ENCODE data around the gene CLIC1.
"Not testable (repeated sequence)": the region's sequence is repeated elsewhere in the genome, so short reads cannot be mapped to it uniquely, and the experiment has no call there.

The CLIC1 gene

DNA sequence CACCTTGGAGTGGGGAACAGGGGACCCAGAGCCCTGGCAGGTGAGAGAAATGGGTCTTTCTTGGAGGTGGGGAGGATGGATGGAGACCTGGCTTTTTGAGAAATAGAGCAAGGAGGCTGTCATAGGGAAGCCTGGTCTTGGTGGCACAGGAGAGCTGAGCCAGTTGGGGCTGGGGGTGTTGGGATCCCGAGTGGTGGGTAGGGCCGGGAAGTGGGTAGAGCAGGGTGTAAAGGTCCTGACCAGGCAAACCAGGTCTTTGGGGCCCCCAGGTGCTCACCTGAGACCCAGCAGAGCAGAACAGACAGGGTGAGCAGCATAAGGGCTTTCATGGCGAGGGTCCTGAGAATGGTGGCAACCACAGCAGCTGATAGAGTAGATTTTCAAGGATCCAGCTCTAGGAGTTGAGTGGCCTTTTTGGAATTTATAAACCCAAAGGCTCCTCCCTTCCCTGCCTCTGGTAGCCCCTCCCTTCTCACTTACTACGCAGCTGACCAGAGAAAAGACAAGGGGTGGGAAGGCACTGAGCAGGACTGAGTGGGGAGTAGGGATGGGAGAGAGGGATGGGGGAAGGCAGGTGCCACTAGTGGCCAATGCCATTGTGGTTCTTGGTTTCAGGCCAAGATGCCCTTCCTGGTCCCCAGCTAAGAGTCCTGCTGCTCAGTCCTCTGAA lies 14.8 kb downstream of the CLIC1 start, which contains the start of gene LY6G6C:
LY6G6C (minus strand) TSS at position 396 of the 670 bp plus-strand sequence; CDS start at position 329, 67 bp downstream.
- DNase-seq = no peak

DNA sequence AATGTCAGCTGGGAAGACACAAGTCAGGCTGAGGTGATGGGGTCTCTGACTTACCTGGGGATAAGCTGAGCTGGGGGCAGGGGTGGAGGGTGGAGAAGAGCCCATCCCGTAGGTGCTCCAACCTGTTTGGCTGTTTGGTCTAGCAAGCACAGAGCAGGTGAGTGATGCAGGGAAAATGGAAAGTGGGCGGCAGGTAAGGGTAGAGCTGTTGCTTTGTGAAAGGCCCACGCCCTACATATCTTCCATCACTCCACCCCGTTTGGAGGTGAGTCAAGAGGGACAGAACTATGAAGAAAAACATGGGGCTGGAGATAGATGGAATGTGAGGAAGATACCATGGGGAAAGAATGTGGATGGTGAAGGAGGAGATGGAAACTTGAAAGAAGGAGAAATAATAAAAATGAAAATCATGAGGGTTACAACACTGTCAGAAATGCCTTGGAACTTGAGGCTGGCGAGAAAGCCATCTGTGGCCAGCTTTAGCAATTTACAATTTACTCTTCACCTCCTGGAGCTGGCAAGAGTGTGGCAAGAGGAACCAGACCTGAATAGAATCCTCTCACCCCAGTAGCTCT lies 16.0 kb downstream of the CLIC1 start:
- DNase-seq = no peak

DNA sequence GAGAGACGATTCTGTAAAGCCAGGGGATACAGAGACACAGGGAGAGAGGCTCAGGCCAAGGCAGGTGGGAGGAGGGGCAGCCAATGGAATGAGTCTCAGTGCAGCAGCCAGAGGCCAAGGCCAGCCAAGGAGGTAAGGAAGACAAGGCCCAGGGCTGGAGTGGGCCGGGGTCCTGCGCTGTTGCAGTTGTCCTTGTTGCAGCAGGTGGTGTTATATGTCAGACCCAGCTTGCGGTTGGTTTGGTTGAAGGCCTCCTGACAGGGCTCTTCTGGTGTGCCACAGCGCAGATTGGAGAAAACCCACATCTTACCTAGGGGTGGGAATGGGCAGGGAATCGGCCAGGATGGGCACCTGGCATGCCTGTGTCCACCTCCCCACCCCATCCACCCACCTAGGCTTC lies 17.3 kb downstream of the CLIC1 start:
- no peak for DNase-seq

DNA sequence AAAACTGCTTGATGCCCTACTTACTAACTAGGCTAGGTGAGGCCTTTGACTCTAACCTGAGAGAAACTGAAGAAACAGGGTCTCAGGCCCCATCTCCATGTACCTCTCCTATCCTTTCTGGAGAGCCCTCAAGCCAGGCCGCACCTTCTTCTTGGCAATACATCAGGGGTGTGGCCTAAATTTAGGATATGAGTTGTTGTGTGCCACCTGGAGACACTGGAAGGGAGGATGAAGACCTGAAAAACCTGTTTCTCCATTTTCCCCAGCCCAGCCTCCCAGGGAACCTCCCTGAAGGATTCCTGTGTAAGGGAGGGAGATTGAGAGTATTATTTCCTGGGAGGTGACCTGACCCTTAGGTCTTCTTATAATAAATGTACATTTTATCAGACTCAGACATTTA lies 18.1 kb downstream of the CLIC1 start:
- no peak for DNase-seq

DNA sequence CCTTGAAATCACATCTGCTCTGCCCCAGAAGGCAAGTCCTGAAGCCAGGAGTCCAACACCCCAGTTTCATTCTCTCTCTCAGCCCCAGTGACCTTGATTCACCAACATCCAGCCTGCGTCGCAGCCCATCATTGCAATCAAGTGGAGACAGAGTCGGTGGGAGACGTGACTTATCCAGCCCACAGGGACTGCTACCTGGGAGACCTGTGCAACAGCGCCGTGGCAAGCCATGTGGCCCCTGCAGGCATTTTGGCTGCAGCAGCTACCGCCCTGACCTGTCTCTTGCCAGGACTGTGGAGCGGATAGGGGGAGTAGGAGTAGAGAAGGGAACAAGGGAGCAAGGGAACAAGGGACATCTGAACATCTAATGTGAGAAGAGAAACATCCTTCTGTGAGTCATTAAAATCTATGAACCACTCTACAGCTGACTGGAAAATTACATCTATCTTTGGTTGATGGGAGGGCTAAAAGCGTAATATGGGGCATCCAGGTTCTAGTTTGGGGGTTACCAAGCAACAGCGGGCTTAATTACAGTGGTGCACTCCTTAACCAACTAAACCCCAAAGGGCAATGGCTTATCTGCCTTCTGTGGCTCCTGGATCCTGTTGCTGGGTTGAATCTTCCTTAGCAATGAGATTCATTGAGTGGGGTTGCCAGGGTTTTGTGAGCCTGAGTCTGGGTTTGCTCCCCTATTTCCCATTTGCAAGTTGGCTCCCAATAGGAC lies 18.7 kb downstream of the CLIC1 start:
- DNase-seq = no peak

DNA sequence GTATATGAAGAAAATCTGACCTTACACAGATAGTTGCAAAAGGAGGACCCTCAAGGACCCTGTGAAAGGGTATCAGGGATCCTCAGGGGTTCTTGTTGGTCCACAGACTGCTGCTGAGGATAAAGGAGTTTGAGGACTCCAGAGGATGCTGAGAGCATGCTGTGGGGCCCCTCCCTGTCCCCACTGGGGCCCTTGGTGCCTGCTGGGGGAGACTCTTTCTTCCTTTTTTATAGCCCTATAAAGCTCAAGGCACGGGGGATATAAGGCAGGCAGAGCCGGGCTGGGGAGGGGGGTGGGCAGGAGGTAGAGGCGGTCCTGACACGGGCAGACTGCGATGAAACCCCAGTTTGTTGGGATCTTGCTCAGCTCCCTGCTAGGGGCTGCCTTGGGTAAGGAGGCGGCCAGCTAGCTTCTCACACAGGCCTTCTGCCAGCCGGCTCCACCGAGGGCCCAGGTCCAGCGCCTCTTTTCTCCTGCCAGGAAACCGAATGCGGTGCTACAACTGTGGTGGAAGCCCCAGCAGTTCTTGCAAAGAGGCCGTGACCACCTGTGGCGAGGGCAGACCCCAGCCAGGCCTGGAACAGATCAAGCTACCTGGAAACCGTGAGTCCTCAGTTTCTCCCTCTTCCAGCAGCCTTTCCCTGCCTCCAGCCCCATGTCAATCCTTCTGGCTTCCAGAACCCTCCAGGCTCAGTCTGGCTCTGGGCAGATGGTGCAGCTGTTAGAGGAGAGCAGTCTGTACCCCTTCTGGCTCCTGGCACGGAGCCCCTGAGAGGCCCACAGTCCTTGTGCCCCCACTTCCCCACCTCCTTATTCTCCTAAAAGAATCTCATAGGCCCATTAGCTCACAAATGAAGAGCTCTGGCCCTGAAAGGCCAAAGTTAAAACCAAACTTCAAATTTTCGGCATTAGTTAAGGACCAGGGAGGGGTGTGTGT lies 21.0 kb downstream of the CLIC1 start, which contains the start of gene LY6G6D:
LY6G6D (plus strand) TSS at position 327 of the 937 bp plus-strand sequence; CDS start at position 335, 8 bp downstream.
- DNase-seq = no peak

DNA sequence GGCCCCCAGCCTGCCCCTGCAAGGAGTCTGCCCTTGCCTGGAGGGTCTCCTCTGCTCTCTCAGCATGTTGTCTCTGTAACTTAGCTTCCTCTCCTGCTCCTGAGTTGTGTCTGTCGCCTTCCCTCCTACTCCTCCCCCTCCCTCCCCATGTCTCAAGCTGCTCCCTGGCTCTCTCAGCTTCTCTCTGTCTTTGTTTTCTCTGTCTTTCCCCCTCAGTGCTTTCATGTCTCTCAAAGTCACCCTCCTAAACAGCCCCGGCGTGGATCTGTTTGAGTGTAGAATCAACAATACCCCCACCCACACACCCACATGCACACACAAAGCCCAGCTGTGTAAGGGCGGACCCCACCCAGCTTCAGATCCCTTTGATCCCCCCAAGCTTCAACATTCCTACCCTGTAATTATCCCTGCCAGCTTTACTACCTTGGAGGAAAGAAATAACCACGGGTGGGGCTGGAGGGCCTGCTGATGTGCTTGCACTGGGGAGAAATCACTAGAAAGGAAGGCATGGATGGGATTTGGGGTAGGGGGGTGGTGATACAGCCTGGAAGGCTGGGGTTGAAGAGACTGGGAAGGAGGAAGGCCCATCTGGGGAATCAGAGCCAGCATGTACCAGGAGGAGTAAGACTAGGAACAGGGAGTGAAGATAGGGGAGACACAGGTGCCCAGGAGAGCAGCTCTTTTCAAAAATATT lies 22.2 kb downstream of the CLIC1 start:
- no peak for DNase-seq

DNA sequence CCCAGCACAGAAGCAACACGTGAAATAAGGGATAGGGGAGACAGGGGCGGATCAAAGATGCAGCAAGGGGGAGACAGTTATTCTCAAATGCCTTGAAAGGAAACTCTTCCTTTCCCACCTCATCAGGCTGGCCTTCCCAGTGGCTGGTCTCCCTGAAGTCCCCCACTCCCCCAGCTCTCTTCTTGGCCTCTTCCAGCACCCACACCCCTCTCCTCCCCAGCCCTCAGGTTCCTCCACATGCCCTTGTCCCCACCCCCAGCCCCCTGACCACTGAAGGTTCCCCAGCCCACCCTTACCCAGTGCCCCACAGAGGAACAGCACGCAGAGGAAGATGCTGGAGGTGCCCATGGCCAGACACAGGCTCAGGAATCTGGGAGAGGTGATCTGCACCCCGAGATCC lies 22.9 kb downstream of the CLIC1 start:
- DNase-seq = no peak

DNA sequence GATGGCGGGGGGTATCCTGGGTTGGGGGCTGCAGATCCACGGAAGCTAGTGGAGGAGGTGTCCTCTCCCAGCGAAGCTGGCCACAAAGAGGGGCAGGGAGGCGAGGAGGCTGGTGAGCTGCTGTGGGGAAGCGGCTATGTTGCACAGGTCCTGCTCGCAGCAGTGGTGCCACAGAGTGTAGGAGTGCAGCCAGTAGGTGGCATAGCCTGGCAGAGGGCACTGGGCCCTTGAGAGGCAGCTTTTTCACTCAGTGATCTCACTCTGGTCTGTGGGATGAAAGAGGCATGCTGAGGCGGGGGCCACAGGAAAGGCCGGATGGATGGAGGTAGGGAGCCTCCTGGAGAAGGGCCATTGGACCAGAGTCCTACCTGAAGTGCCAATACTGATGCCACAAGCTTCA lies 24.0 kb downstream of the CLIC1 start:
- no peak for DNase-seq

DNA sequence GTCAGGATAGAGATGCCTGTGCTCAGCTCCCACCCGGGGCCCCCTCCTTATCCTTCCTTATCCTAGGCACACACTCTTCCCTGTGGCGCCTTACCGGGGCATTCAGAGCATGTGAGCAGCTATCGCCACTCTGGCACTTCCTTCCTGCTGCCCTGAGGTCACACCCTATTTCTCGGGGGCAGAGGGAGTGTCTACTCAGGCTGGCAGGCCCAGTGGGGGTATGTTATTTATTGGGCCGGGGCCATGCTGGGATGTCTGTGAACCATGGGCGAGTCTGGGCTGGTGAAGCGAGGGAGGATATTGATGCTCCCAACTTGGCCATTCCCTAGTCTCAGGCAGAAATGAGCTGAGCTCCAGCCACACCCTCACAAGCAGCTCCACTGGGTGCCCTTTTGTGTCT lies 25.1 kb downstream of the CLIC1 start:
- DNase-seq = no peak

DNA sequence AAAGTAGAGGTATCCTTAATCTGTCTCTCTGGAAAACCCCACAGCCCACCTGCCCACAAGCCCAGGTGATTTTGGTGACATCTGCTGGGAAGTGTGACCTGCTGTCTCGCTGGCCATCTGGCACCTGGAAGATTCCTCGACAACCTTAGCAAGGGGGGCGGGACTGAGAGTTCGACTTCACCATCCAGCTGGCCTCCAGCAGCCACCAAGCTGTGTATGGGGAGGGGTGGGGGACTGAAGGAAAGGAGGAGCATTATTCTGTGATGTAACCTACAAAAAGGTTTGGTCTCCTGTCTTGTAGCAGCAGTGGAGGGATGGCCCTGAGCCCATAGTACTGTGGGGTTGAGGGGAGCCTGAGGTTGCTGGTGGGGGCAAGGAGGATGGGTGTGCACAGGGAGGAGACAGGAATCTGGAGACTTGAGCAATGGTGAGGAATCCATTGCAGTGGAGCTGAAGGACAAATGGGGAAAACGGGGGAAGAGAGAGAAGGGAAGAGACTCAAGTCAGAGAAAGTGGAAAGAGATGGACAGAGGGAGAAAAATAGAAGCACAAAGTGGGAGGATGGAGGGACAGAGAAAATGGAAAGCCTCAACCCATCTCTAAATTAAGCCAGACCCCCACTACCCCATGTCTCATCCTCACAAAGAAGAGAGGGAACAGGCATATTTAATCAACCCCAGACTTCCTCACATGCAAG lies 25.7 kb downstream of the CLIC1 start:
- no peak for DNase-seq

DNA sequence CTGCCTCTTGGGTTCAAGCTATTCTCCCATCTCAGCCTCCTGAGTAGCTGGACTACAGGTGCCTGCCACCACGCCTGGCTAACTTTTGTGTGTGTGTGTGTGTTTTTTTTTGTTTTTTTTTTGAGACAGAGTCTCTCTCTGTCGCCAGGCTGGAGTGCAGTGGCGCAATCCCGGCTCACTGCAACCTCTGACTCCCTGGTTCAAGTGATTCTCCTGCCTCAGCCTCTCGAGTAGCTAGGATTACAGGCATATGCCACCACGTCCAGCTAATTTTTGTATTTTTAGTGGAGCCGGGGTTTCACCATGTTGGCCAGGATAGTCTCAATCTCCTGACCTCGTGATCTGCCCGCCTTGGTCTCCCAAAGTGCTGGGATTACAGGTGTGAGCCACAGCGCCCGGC lies 27.2 kb downstream of the CLIC1 start:
- DNase-seq = not testable (repeated sequence)

DNA sequence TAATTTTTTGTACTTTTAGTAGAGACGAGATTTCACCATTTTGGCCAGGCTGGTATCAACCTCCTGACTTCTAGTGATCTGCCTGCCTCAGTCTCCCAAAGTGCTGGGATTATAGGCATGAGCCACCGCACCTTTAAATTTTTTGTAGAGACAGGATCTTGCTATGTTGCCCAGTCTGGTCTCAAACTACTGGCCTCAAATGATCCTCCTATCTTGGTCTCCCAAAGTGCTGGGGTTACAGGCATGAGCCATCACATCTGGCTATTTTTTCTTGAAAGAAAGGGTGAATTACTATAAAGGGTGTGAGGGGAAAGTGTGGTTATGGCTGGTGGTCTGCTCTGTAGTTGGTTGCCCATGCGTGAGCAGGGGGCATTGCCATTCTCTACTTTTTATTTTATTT lies 28.1 kb downstream of the CLIC1 start:
- no peak for DNase-seq

DNA sequence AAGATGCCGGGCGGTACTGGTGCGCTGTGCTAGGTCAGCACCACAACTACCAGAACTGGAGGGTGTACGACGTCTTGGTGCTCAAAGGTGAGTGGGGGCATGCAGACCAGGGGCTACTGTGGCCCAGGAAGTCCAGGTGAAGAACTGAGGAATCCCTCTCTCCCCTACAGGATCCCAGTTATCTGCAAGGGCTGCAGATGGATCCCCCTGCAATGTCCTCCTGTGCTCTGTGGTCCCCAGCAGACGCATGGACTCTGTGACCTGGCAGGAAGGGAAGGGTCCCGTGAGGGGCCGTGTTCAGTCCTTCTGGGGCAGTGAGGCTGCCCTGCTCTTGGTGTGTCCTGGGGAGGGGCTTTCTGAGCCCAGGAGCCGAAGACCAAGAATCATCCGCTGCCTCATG lies 28.6 kb downstream of the CLIC1 start:
- DNase-seq = no peak

DNA sequence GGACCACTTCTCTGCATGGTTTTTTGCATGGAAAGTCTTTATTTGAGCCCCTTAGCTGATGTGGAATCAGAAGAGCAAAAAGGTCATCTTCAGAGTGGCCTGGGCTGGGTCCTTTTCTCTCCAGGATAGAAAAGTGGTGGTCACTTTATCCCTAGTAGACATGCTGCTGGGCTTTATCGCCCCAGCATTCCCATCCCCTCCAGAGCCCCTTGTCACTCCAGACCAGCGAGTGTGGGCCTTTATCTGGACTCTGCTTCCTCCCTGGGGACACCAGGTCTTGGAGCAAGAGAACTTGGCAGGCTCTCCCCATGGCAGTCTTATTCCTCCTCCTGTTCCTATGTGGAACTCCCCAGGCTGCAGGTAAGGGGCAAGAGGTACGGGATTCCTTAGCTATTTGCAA lies 29.7 kb downstream of the CLIC1 start, which contains the start of gene LY6G6F:
LY6G6F (plus strand) TSS at position 268 of the 400 bp plus-strand sequence; CDS start at position 309, 41 bp downstream.
- no peak for DNase-seq

DNA sequence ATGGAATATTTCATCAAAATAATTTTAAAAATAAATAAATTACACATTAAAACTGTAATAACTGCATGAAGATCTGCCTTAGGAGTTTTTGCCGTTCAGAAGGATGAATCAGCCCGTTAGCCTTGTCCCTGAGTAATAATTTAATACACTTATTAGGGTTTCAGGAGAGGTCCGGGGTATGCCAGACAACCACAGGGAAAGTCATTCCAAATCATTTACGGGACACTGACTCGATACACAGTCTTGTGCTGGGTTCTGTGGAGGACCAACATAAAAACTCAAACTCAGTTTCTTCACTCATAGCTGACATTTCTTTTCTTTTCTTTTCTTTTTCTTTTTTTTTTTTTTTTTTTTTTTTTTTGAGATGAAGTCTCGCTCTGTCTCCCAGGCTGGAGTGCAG lies 30.4 kb downstream of the CLIC1 start:
- DNase-seq = no peak

DNA sequence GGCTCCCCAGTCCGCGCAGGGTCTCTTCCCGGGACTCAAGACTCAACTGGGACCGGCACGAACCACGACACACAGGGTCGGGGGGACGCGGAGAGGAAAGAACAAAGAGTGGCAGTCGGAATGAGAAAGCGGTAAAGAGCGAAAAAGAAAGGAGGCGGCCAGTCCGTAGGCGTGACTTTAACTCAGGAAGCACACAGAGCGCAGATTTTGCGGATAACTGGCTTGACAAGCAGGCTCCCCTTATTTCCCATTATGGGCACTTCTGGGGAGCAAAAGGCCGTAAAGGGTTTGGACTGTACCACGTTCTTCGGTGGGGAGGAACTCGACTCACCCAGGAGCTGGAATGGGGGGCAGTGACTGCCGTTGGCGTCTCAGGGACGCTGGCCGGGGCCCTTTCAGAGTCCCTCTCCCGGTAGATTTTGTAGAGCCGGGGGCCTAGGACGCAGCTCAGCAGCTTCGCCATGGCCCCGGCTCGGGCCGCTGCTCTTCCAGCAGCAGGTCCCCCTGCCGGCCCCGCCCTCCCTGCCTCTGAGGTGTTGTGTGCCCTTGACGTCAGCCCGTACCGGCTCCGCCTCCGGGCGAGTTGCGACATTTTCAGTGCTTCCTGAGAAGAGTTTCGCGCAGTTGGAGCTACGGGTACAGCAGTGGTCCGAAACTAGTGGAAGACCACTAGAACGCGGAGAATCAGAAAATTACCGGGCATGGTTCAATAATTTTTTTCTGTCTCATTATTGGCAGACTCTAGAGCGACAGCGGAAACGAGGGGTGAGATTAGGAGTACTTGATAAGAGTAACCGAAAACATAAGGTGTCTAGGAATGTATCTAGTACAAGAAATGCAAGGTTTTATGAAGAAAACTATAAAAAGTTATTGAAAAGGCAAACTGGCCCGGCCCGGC lies 33.3 kb downstream of the CLIC1 start, which contains the start of gene ABHD16A:
ABHD16A (minus strand) TSS at position 506 of the 898 bp plus-strand sequence; CDS start at position 463, 43 bp downstream.
- peak; percentile 94 for DNase-seq

DNA sequence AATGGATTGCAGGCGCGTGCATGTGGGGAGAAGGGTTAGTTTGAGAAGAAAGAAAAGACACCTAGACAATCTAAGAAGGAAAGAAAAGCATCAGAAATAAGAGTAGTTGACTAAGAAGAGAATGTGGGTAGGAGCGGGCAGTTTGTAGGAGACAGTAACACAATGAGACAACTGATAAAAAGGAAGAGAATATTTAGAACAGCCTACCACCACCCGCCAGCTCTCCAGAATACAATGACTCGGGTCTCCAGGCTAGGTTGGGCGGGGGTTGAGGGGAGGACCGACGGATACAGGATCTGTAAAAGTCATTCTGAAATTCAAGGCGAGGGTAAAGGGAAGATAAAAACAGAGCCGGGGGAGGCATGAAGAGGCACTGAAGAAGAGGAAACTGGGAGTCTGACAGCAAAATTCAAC lies 33.9 kb downstream of the CLIC1 start:
- DNase-seq = no peak

DNA sequence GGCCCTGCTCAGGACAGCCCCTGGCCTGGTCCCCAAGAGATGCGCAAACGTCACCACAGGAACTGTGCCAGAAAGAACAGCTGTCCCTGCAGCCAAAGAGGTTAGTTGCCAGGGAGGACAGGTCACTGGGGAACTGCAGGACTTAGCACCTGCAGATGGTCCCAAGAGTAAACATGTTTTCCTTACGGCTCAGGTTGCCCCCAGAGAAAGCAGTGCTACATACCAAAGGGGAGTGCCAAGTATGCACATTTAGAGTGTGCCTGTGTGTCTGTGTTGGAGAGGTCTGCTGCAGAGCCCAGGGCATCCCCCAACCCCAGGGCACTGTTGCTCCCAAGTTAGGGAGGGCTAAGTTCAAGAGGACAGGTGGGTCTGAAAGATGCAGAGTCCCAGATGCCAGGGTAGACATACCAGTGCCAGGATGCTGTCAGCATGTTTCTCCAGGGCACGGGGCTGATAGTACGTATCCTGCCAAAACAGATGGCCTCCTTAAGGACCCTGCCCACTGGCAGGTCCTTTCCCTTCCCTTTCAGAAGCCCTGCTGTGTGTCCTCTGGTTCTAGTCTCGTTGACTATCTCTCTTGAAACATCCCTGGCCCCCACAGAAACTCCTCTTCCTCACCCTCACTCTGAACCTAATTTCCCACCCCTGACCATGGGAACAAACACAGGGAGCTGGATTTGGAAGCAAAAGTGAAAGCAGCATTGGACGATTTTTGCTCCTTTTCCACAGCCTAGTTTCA lies 34.5 kb downstream of the CLIC1 start:
- DNase-seq = no peak
